GM18511 (cell line): ENCODE results near the gene NECTIN1.

Experiments
- ATAC-seq: cut with Tn5 transposase; IDR thresholded peaks from one replicate; pipeline ENCODE4 v1.9.1; 2021; ENCODE audit warnings: mild to moderate bottlenecking, moderate library complexity; ENCODE audit not compliant: unreplicated experiment

The NECTIN1 gene

GRCh38 chr11:119624102-119624615 is 104.8 kb downstream of the NECTIN1 start:
- ATAC-seq = no peak

GRCh38 chr11:119623682-119624081 is 105.3 kb downstream of the NECTIN1 start:
- ATAC-seq = no peak

GRCh38 chr11:119622454-119623143 is 106.4 kb downstream of the NECTIN1 start:
- ATAC-seq = no peak

GRCh38 chr11:119619665-119620064 is 109.3 kb downstream of the NECTIN1 start:
- ATAC-seq = peak; percentile 53

- ATAC-seq = no peak
Measured at GRCh38 chr11:119618208-119618909, 110.6 kb downstream of the NECTIN1 start.

GRCh38 chr11:119617340-119617713 is 111.7 kb downstream of the NECTIN1 start:
- ATAC-seq = no peak

- no peak for ATAC-seq
Measured at GRCh38 chr11:119616586-119617339, 112.2 kb downstream of the NECTIN1 start.

GRCh38 chr11:119615882-119616196 is 113.2 kb downstream of the NECTIN1 start:
- peak; percentile 24 for ATAC-seq

- ATAC-seq = peak; percentile 83
Measured at GRCh38 chr11:119615003-119615881, 113.8 kb downstream of the NECTIN1 start.

- no peak for ATAC-seq
Measured at GRCh38 chr11:119614222-119615002, 114.6 kb downstream of the NECTIN1 start.

- ATAC-seq = no peak
Measured at GRCh38 chr11:119612814-119613213, 116.2 kb downstream of the NECTIN1 start.

- ATAC-seq = no peak
Measured at GRCh38 chr11:119610836-119611426, 118.1 kb downstream of the NECTIN1 start.

GRCh38 chr11:119608781-119609180 is 120.2 kb downstream of the NECTIN1 start:
- ATAC-seq = no peak

- ATAC-seq = no peak
Measured at GRCh38 chr11:119608201-119608600, 120.8 kb downstream of the NECTIN1 start.

- ATAC-seq = no peak
Measured at GRCh38 chr11:119607726-119608125, 121.3 kb downstream of the NECTIN1 start.

- ATAC-seq = no peak
Measured at GRCh38 chr11:119605137-119605665, 123.8 kb downstream of the NECTIN1 start.

GRCh38 chr11:119602745-119603373 is 126.1 kb downstream of the NECTIN1 start:
- ATAC-seq = no peak

GRCh38 chr11:119599864-119600541 is 129.0 kb downstream of the NECTIN1 start:
- peak; percentile 74 for ATAC-seq
